Nephron (organoid): Measurements from ENCODE around the gene TTLL8.

Source experiments
- H3K27ac Mint-ChIP-seq, 3 experiments: 2 replicates each; pipeline ENCODE4 v1.8.0; 2020; ENCODE audit warnings: mixed read lengths in 3 of 3, mild to moderate bottlenecking in 2 of 3, moderate library complexity in 1 of 3
- H3K27me3 Mint-ChIP-seq: 2 replicates; pipeline ENCODE4 v1.8.0; 2021; ENCODE audit warnings: low read depth, mild to moderate bottlenecking, moderate library complexity, mixed read lengths
- H3K36me3 Mint-ChIP-seq: 2 replicates; pipeline ENCODE4 v1.8.0; 2020; ENCODE audit warnings: low read depth, mixed read lengths
- H3K4me1 Mint-ChIP-seq: 2 replicates; pipeline ENCODE4 v1.8.0; 2020; ENCODE audit warnings: mixed read lengths
- H3K4me3 Mint-ChIP-seq, 3 experiments: 2 replicates each; pipeline ENCODE4 v1.8.0; 2020; ENCODE audit warnings: mild to moderate bottlenecking in 3 of 3, mixed read lengths in 3 of 3, moderate library complexity in 2 of 3
- H3K9me3 Mint-ChIP-seq: 2 replicates; pipeline ENCODE4 v1.8.0; 2020; ENCODE audit warnings: mixed read lengths
- CTCF ChIP-seq, 3 experiments: fragments of 200-600 bp; sonication (generic); IDR thresholded peaks; one replicate each; pipeline ENCODE4 v1.5.0; 2021; ENCODE audit warnings: antibody characterized with exemption in 3 of 3; ENCODE audit not compliant: unreplicated experiment in 3 of 3

The TTLL8 gene

GRCh38 chr22:49979587-49980264 lies 78.4 kb downstream of the TTLL8 start:
- Mint-ChIP-seq H3K4me1 (no peaks in the 10 kb centered on the region), H3K4me3 (no peak overlapping the region), H3K9me3 (peaks cover 23% of the 10 kb centered on the region), H3K27me3 (peaks cover 47% of the 10 kb centered on the region), H3K36me3 (peaks cover 11% of the 10 kb centered on the region), H3K27ac (no peak overlapping the region)
- peak; percentile 17 to 40 (median 24) for TF ChIP-seq CTCF (IDR thresholded peaks at IDR 0.05; ENCODE audit: unreplicated experiment in 3 of 3)

GRCh38 chr22:49977578-49977977 lies 80.5 kb downstream of the TTLL8 start:
- H3K36me3 Mint-ChIP-seq = peaks cover 11% of the 10 kb centered on the region
- TF ChIP-seq CTCF (IDR thresholded peaks at IDR 0.05; ENCODE audit: unreplicated experiment in 3 of 3) = no peak
- H3K4me3 Mint-ChIP-seq = no peak overlapping the region
- H3K9me3 Mint-ChIP-seq = peaks cover 18% of the 10 kb centered on the region
- H3K27me3 Mint-ChIP-seq = peaks cover 35% of the 10 kb centered on the region
- no peak overlapping the region for H3K27ac Mint-ChIP-seq
- no peaks in the 10 kb centered on the region for H3K4me1 Mint-ChIP-seq

GRCh38 chr22:49976439-49977175 lies 81.5 kb downstream of the TTLL8 start:
- Mint-ChIP-seq H3K9me3 (peaks cover 16% of the 10 kb centered on the region), H3K27me3 (peaks cover 29% of the 10 kb centered on the region), H3K36me3 (peaks cover 11% of the 10 kb centered on the region), H3K27ac (no peak overlapping the region), H3K4me3 (no peak overlapping the region), H3K4me1 (no peaks in the 10 kb centered on the region)
- TF ChIP-seq CTCF (IDR thresholded peaks at IDR 0.05; ENCODE audit: unreplicated experiment in 3 of 3) = no peak

- H3K27ac Mint-ChIP-seq = no peak overlapping the region
- peak overlapping the region in 1 of 3 experiments; percentile 2 for H3K4me3 Mint-ChIP-seq
- H3K9me3 Mint-ChIP-seq = peaks cover 12% of the 10 kb centered on the region
- peaks cover 24% of the 10 kb centered on the region for H3K27me3 Mint-ChIP-seq
- peaks cover 8% of the 10 kb centered on the region for H3K36me3 Mint-ChIP-seq
- peaks cover under 1% of the 10 kb centered on the region for H3K4me1 Mint-ChIP-seq
- TF ChIP-seq CTCF (IDR thresholded peaks at IDR 0.05; ENCODE audit: unreplicated experiment in 3 of 3) = no peak
These were observed 82.3 kb downstream of the TTLL8 start for GRCh38 chr22:49975543-49976389.

GRCh38 chr22:49973018-49973961 lies 84.8 kb downstream of the TTLL8 start:
- no peak for TF ChIP-seq CTCF (IDR thresholded peaks at IDR 0.05; ENCODE audit: unreplicated experiment in 3 of 3)
- Mint-ChIP-seq H3K27ac (no peak overlapping the region), H3K27me3 (peaks cover 12% of the 10 kb centered on the region), H3K9me3 (peaks cover under 1% of the 10 kb centered on the region), H3K4me3 (no peak overlapping the region), H3K4me1 (peaks cover 5% of the 10 kb centered on the region), H3K36me3 (no peaks in the 10 kb centered on the region)
